HEK293 (cell line): ENCODE measurements around the gene CORO6.

Experiments used
- CTCF ChIA-PET: fragments of 350-600 bp; formaldehyde crosslinking; extraction: SDS; loops from one replicate; lab custom pipeline; 2021; ENCODE audit warnings: antibody characterized with exemption; lab: Yijun Ruan, JAX
- POLR2A ChIA-PET: fragments of 300-600 bp; formaldehyde crosslinking; extraction: SDS; loops from one replicate; lab custom pipeline; 2020; ENCODE audit warnings: antibody characterized with exemption, inconsistent platforms; lab: Yijun Ruan, JAX
- H3K27ac ChIP-seq: fragments of 200-500 bp; sonication (Bioruptor generic); 2 replicates; pipeline ENCODE4 v1.5.1; 2014; ENCODE audit warnings: low read depth, low read length, control low read depth, inconsistent platforms; ENCODE audit errors: extremely low read depth
- H3K36me3 ChIP-seq, 2 experiments: fragments of 200-500 bp in 1 of 2; sonication (Bioruptor generic) in 1 of 2; 1 replicate in 1 of 2; 2 replicates in 1 of 2; pipeline ENCODE4 v1.5.1; 2014 to 2017; ENCODE audit warnings: inconsistent platforms in 2 of 2, low read length in 2 of 2; ENCODE audit not compliant: control insufficient read depth in 2 of 2, insufficient read depth in 1 of 2
- H3K4me1 ChIP-seq: fragments of 200-500 bp; sonication (Bioruptor generic); 2 replicates; pipeline ENCODE4 v1.5.1; 2014; ENCODE audit warnings: mild to moderate bottlenecking, low read length, inconsistent platforms; ENCODE audit not compliant: control insufficient read depth, insufficient read depth
- H3K4me3 ChIP-seq: 2 replicates; pipeline ENCODE4 v1.5.1; 2011; ENCODE audit warnings: low read depth, mild to moderate bottlenecking, control low read depth, low read length, moderate library complexity
- H3K9me3 ChIP-seq: fragments of 200-500 bp; sonication (Bioruptor generic); 2 replicates; pipeline ENCODE4 v1.5.1; 2014; ENCODE audit warnings: low read depth, low read length, inconsistent platforms; ENCODE audit not compliant: control insufficient read depth, insufficient read depth
- GLIS2 ChIP-seq: fragments of 450-650 bp; formaldehyde crosslinking; IDR thresholded peaks from 2 replicates; pipeline ENCODE4 v1.5.1; 2016; ENCODE audit warnings: missing biosample characterization, missing genetic modification characterization
- KLF10 ChIP-seq: fragments of 450-650 bp; IDR thresholded peaks from 2 replicates; pipeline ENCODE4 v1.5.1; 2018; ENCODE audit warnings: missing biosample characterization, mild to moderate bottlenecking, missing genetic modification characterization
- KLF16 ChIP-seq: fragments of 450-650 bp; formaldehyde crosslinking; IDR thresholded peaks from 2 replicates; pipeline ENCODE4 v1.5.1; 2017; ENCODE audit warnings: missing biosample characterization, missing genetic modification characterization
- KLF9 ChIP-seq: fragments of 450-650 bp; formaldehyde crosslinking; IDR thresholded peaks from 2 replicates; pipeline ENCODE4 v1.5.1; 2016; ENCODE audit warnings: missing biosample characterization, missing genetic modification characterization, low read depth
- ZBTB26 ChIP-seq: fragments of 450-650 bp; formaldehyde crosslinking; optimal IDR thresholded peaks from 2 replicates; pipeline ENCODE3; 2016; ENCODE audit warnings: missing biosample characterization, mild to moderate bottlenecking, missing genetic modification characterization
- ZFP3 ChIP-seq: fragments of 450-650 bp; formaldehyde crosslinking; IDR thresholded peaks from 2 replicates; pipeline ENCODE4 v1.5.1; 2016; ENCODE audit warnings: low read depth, missing biosample characterization, missing genetic modification characterization
- ZNF138 ChIP-seq: fragments of 450-650 bp; formaldehyde crosslinking; IDR thresholded peaks from 2 replicates; pipeline ENCODE4 v1.5.1; 2016; ENCODE audit warnings: missing biosample characterization, missing genetic modification characterization, borderline replicate concordance
- ZNF146 ChIP-seq: fragments of 450-650 bp; formaldehyde crosslinking; IDR thresholded peaks from 2 replicates; pipeline ENCODE4 v1.5.1; 2016; ENCODE audit warnings: missing biosample characterization, missing genetic modification characterization
- ZNF184 ChIP-seq: fragments of 450-650 bp; IDR thresholded peaks from 2 replicates; pipeline ENCODE4 v1.5.1; 2018; ENCODE audit warnings: missing biosample characterization, mild to moderate bottlenecking, missing genetic modification characterization
- ZNF202 ChIP-seq: fragments of 450-650 bp; formaldehyde crosslinking; IDR thresholded peaks from 2 replicates; pipeline ENCODE4 v1.5.1; 2016; ENCODE audit warnings: missing biosample characterization, missing genetic modification characterization, borderline replicate concordance
- ZNF223 ChIP-seq: fragments of 450-650 bp; formaldehyde crosslinking; IDR thresholded peaks from 2 replicates; pipeline ENCODE4 v1.5.1; 2016; ENCODE audit warnings: missing biosample characterization, missing genetic modification characterization
- ZNF350 ChIP-seq: fragments of 450-650 bp; formaldehyde crosslinking; IDR thresholded peaks from 2 replicates; pipeline ENCODE4 v1.5.0; 2017; ENCODE audit warnings: missing biosample characterization, mild to moderate bottlenecking, missing genetic modification characterization
- ZNF404 ChIP-seq: fragments of 450-650 bp; formaldehyde crosslinking; IDR thresholded peaks from 2 replicates; pipeline ENCODE4 v1.5.1; 2017; ENCODE audit warnings: missing biosample characterization, missing genetic modification characterization
- ZNF416 ChIP-seq: fragments of 450-650 bp; formaldehyde crosslinking; IDR thresholded peaks from 2 replicates; pipeline ENCODE4 v1.5.1; 2016; ENCODE audit warnings: missing biosample characterization, missing genetic modification characterization
- ZNF488 ChIP-seq: fragments of 450-650 bp; formaldehyde crosslinking; IDR thresholded peaks from 2 replicates; pipeline ENCODE4 v1.5.1; 2016; ENCODE audit warnings: missing biosample characterization, missing genetic modification characterization
- ZNF580 ChIP-seq: fragments of 450-650 bp; formaldehyde crosslinking; IDR thresholded peaks from 2 replicates; pipeline ENCODE4 v1.5.1; 2016; ENCODE audit warnings: missing biosample characterization, missing genetic modification characterization
- ZNF596 ChIP-seq: fragments of 450-650 bp; IDR thresholded peaks from 2 replicates; pipeline ENCODE4 v1.5.0; 2018; ENCODE audit warnings: missing biosample characterization, mild to moderate bottlenecking, missing genetic modification characterization, moderate library complexity
- ZNF610 ChIP-seq: fragments of 450-650 bp; formaldehyde crosslinking; IDR thresholded peaks from 2 replicates; pipeline ENCODE4 v1.5.1; 2016; ENCODE audit warnings: missing biosample characterization, missing genetic modification characterization, borderline replicate concordance
- ZNF776 ChIP-seq: fragments of 450-650 bp; formaldehyde crosslinking; IDR thresholded peaks from 2 replicates; pipeline ENCODE4 v1.5.0; 2017; ENCODE audit warnings: missing biosample characterization, missing genetic modification characterization, borderline replicate concordance
- TF ChIP-seq, protein P1 (sequence below): fragments of 450-650 bp; formaldehyde crosslinking; IDR thresholded peaks from 2 replicates; pipeline ENCODE4 v1.5.1; 2016; ENCODE audit warnings: missing biosample characterization, missing genetic modification characterization
- TF ChIP-seq, protein P2 (sequence below): fragments of 450-650 bp; formaldehyde crosslinking; IDR thresholded peaks from 2 replicates; pipeline ENCODE4; 2016; ENCODE audit warnings: missing biosample characterization, missing genetic modification characterization

Gene CORO6

DNA sequence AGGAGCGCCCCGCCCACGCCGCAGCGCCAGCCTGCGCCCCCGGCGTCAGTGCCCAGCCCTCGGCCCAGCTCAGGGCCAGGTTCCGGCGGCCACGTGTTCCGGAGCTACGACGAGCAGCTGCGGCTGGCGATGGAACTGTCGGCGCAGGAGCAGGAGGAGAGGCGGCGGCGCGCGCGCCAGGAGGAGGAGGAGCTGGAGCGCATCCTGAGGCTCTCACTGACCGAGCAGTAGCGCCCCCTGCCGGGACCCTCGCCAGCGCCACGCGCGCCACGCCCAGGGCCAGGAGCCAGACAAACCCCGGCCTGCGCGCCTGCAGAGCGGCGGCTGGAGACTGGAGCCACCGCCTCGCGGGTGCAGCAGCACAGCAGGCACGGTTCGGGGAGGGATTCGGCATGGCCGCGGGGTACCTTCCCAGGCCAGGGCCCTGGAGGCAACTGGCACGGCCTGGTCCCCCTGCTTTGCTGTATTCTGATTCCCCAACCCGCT is 9.3 kb downstream of the CORO6 start:
- Histone ChIP-seq H3K4me1 (no peaks in the 10 kb centered on the region), H3K4me3 (no peak overlapping the region), H3K9me3 (no peaks in the 10 kb centered on the region), H3K27ac (no peak overlapping the region), H3K36me3 (peaks cover 0 to 45% of the 10 kb centered on the region in 2 experiments; a peak in 1 of 3 replicates)
- POLR2A ChIA-PET = interaction anchor here (0.7 kb wide), 1 partner anchor 28 kb away, joined by 3 read pairs; no protein-coding TSS in a partner anchor
- TF ChIP-seq ZNF184 (tag by site-specific recombination) (no peak), ZNF488 (tag by site-specific recombination) (no peak), KLF9 (tag by site-specific recombination) (no peak), ZNF610 (tag by site-specific recombination) (no peak), KLF10 (no peak), ZNF146 (no peak), ZNF138 (tag by site-specific recombination) (no peak)
- TF ChIP-seq, protein P1, sequence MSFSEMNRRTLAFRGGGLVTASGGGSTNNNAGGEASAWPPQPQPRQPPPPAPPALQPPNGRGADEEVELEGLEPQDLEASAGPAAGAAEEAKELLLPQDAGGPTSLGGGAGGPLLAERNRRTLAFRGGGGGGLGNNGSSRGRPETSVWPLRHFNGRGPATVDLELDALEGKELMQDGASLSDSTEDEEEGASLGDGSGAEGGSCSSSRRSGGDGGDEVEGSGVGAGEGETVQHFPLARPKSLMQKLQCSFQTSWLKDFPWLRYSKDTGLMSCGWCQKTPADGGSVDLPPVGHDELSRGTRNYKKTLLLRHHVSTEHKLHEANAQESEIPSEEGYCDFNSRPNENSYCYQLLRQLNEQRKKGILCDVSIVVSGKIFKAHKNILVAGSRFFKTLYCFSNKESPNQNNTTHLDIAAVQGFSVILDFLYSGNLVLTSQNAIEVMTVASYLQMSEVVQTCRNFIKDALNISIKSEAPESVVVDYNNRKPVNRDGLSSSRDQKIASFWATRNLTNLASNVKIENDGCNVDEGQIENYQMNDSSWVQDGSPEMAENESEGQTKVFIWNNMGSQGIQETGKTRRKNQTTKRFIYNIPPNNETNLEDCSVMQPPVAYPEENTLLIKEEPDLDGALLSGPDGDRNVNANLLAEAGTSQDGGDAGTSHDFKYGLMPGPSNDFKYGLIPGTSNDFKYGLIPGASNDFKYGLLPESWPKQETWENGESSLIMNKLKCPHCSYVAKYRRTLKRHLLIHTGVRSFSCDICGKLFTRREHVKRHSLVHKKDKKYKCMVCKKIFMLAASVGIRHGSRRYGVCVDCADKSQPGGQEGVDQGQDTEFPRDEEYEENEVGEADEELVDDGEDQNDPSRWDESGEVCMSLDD = no peak
- CTCF ChIA-PET = interaction anchor here (0.6 to 1.1 kb wide), 2 partner anchors 20 to 93 kb away, joined by 4 to 5 read pairs; partner anchors contain the start of gene ANKRD13B

GRCh38 chr17:29612404-29613280 is 10.1 kb downstream of the CORO6 start:
- H3K27ac ChIP-seq = no peak overlapping the region
- CTCF ChIA-PET = interaction anchor here (0.5 to 1.1 kb wide), 3 partner anchors 20 to 727 kb away, joined by 3 to 5 read pairs (median 3); partner anchors contain the start of gene ANKRD13B
- no peak overlapping the region for H3K4me3 ChIP-seq
- POLR2A ChIA-PET = interaction anchor here (0.7 kb wide), 1 partner anchor 27 kb away, joined by 3 read pairs; no protein-coding TSS in a partner anchor
- TF ChIP-seq ZNF202 (tag by site-specific recombination) = 0 out of 2 replicates have a peak, but pooled peaks have one; percentile 10
- TF ChIP-seq, protein P2, sequence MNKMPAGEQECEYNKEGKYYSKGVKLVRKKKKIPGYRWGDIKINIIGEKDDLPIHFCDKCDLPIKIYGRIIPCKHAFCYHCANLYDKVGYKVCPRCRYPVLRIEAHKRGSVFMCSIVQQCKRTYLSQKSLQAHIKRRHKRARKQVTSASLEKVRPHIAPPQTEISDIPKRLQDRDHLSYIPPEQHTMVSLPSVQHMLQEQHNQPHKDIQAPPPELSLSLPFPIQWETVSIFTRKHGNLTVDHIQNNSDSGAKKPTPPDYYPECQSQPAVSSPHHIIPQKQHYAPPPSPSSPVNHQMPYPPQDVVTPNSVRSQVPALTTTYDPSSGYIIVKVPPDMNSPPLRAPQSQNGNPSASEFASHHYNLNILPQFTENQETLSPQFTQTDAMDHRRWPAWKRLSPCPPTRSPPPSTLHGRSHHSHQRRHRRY (tag by site-specific recombination) = no peak
- TF ChIP-seq, all 188 proteins: peak for 1
- H3K4me1 ChIP-seq = no peaks in the 10 kb centered on the region
- no peaks in the 10 kb centered on the region for H3K9me3 ChIP-seq
- peaks cover 0 to 45% of the 10 kb centered on the region in 2 experiments; a peak in 1 of 3 replicates for H3K36me3 ChIP-seq

DNA sequence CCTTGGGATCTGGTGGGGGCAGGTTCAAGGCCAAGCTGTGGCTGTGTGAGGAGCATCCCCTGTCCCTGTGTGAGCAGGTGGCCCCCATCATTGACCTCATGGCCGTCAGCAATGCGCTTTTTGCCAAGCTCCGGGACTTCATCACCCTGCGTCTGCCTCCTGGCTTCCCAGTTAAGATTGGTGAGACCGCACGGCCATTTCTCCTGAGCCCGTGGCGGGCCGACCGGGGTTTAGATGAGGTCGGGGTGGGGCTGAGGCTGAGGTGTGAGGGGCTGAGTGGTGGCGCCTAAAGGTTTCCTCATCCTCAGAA is 10.7 kb downstream of the CORO6 start:
- Histone ChIP-seq H3K27ac (no peak overlapping the region), H3K4me3 (no peak overlapping the region), H3K4me1 (no peaks in the 10 kb centered on the region), H3K9me3 (no peaks in the 10 kb centered on the region), H3K36me3 (peaks cover 0 to 45% of the 10 kb centered on the region in 2 experiments; a peak in 1 of 3 replicates)
- POLR2A ChIA-PET = no interaction called here
- CTCF ChIA-PET = interaction anchor here (0.5 to 0.6 kb wide), 2 partner anchors 252 to 728 kb away, joined by 3 read pairs; no protein-coding TSS in a partner anchor
- no peak for TF ChIP-seq ZNF580
- no peak for TF ChIP-seq ZNF404 (tag by site-specific recombination)
- no peak for TF ChIP-seq ZBTB26
- no peak for TF ChIP-seq ZNF223 (tag by site-specific recombination)
- TF ChIP-seq ZNF416 (tag by site-specific recombination) = no peak
- TF ChIP-seq KLF16 (tag by site-specific recombination) = no peak
- TF ChIP-seq ZNF776 (tag by site-specific recombination) = no peak
- no peak for TF ChIP-seq GLIS2 (tag by site-specific recombination)
- no peak for TF ChIP-seq ZNF596 (tag by site-specific recombination)
- TF ChIP-seq ZNF146 = no peak
- no peak for TF ChIP-seq ZFP3
- no peak for TF ChIP-seq ZNF350
